GM21423 (cell line): ENCODE data around the gene ZNF839.
"Not testable (repeated sequence)": the region's sequence is repeated elsewhere in the genome, so short reads cannot be mapped to it uniquely, and the experiment has no call there.

Experiments used
- ATAC-seq: cut with Tn5 transposase; IDR thresholded peaks from one replicate; pipeline ENCODE4 v1.9.1; 2021; ENCODE audit warnings: mild to moderate bottlenecking, moderate library complexity; ENCODE audit not compliant: unreplicated experiment

Gene ZNF839

GRCh38 chr14:102319351-102320032 is at the start of gene ZNF839:
TSS of gene ZNF839 (plus strand) at chr14:102319746. CDS start at chr14:102319766, 20 bp downstream.
- peak; percentile 55 for ATAC-seq

GRCh38 chr14:102272392-102272791 is 47.2 kb upstream of the ZNF839 start:
- ATAC-seq: no peak

GRCh38 chr14:102275866-102276265 is 43.7 kb upstream of the ZNF839 start:
- ATAC-seq: no peak

- no peak for ATAC-seq
These were observed 41.5 kb upstream of the ZNF839 start for GRCh38 chr14:102277874-102278630.

GRCh38 chr14:102278631-102278935 is 41.0 kb upstream of the ZNF839 start:
- no peak for ATAC-seq

- no peak for ATAC-seq
These were observed 40.3 kb upstream of the ZNF839 start for GRCh38 chr14:102279282-102279681.

GRCh38 chr14:102279688-102280348 is 39.7 kb upstream of the ZNF839 start:
- no peak for ATAC-seq

- ATAC-seq: no peak
These were observed 39.1 kb upstream of the ZNF839 start for GRCh38 chr14:102280376-102280962.

GRCh38 chr14:102282751-102283465 is 36.6 kb upstream of the ZNF839 start:
- ATAC-seq: no peak

GRCh38 chr14:102283631-102284129 is 35.9 kb upstream of the ZNF839 start:
- no peak for ATAC-seq

- no peak for ATAC-seq
These were observed 34.4 kb upstream of the ZNF839 start for GRCh38 chr14:102285106-102285505.

- no peak for ATAC-seq
These were observed 31.4 kb upstream of the ZNF839 start for GRCh38 chr14:102288139-102288538.

GRCh38 chr14:102292441-102292840 is 27.1 kb upstream of the ZNF839 start:
- ATAC-seq: no peak

GRCh38 chr14:102293781-102294180 is 25.8 kb upstream of the ZNF839 start:
- no peak for ATAC-seq

- no peak for ATAC-seq
These were observed 24.3 kb upstream of the ZNF839 start for GRCh38 chr14:102295270-102295669.

- no peak for ATAC-seq
These were observed 21.9 kb upstream of the ZNF839 start for GRCh38 chr14:102297436-102298170.

GRCh38 chr14:102298303-102299070 is 21.1 kb upstream of the ZNF839 start:
- ATAC-seq: not testable (repeated sequence)

- ATAC-seq: no peak
These were observed 15.9 kb upstream of the ZNF839 start for GRCh38 chr14:102303664-102304063.
